Fibroblast of skin of back (primary cell): ENCODE measurements around the gene MAP2K6. TPM values are rescaled to one million over a fixed set of nuclear protein-coding genes. Genes with fewer than 3 reads are reported as not detected.
A peak's percentile ranks its signal among the peaks of the same experiment; 100 is the strongest.

Experiments used
- DNase-seq: peaks from one replicate; pipeline ENCODE4 v3.0.0-alpha.2; 2013
- polyA plus RNA-seq, 2 experiments: library from polyadenylated mRNA; unstranded; fragments of 120-200 nt; gene quantifications; one replicate each; pipeline ENCODE4 v1.2.1, GENCODE V29; 2013; ENCODE audit not compliant: insufficient read length in 2 of 2

The MAP2K6 gene
- polyA plus RNA-seq (2013, experiment 1 of 2; ENCODE audit: insufficient read length) = 0.25 TPM
- polyA plus RNA-seq (2013, experiment 2 of 2; ENCODE audit: insufficient read length) = 0.40 TPM

DNA sequence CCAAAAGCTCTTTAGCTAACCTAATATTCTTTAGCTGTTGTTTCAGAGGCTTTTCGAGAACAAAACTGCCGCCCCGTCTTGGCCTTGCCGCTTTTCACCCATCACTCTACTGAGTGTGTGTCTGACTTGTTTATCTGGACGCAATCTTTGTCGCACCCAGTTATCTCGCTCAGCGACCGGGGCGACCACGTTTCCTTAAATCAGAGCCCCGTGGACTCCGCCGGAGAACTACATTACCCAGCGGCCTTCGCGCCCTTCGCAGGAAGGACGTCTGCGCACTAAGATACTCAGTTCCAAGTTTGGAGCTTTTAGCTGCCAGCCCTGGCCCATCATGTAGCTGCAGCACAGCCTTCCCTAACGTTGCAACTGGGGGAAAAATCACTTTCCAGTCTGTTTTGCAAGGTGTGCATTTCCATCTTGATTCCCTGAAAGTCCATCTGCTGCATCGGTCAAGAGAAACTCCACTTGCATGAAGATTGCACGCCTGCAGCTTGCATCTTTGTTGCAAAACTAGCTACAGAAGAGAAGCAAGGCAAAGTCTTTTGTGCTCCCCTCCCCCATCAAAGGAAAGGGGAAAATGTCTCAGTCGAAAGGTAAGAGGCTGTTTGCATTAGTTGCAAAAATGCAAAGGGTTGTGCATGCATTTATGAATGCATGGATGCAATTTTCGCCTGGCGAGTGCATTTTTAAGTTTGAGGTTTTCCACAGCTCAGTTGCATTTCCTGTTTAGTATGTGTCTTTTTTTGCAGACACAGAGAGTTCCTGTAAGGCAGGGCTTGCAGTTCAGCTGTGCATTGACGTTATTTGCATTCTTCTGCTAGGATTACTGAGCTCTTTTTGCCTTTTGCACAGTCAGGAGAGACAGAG is at the start of gene MAP2K6:
Gene MAP2K6, plus strand, starts transcription at position 290 of the 867 bp plus-strand sequence. Its CDS starts 288 bp downstream, at position 578.
- DNase-seq = peak; percentile 56

DNA sequence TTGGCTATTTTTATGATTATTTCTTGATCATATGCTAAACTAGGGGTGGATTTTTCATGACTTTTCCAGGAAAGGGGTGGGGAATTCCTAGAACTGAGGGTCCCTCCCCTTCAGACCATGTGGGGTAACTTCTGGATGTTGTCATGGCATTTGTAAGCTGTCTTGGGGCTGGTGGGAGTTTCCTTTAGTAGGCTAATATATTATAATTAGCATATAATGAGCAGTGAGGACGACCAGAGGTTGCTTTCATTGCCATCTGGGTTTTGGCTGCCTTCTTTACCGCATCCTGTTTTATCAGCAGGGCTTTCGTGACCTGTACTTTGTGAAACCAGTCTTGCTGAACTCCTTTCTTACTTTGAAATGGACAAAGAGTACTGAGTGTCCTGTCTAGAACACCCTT is 47.2 kb upstream of the MAP2K6 start:
- DNase-seq = no peak

DNA sequence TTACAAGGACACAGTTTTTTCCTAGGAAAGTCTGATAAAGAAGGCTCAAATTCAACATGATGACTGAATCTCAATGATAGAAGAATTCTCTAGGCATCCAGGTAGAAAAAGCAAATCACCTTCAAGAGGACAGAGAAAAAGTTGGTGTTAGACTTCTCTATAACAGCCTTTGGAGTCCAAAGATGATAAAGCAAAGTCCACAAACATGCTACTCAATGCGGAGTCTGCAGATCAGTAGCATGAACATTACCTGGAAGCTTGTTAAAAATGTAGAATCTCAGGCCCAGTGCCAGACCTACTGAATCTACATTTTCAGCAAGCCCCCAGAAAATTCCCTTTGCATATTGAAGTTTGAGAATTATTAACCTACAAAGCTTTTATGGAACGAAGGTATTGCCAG is 41.4 kb upstream of the MAP2K6 start:
- DNase-seq = no peak

DNA sequence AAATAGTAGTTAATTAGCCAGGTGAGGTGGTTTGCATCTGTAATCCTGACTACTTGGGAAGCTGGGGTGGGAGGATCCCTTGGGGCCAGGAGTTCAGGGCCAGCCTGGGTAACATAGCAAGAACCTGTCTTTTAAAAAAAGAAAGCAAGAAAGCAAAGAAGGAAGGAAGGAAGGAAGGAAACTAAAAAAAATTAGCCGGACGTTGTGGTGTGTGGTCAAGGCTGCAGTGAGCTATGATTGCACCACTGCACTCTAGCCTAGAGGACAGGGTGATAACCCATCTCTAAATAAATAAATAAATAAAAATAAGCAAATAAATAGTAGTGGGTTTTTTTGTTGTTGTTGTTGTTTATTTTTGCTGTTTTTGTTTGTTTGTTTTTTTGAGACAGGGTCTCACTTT is 39.3 kb upstream of the MAP2K6 start:
- no peak for DNase-seq

DNA sequence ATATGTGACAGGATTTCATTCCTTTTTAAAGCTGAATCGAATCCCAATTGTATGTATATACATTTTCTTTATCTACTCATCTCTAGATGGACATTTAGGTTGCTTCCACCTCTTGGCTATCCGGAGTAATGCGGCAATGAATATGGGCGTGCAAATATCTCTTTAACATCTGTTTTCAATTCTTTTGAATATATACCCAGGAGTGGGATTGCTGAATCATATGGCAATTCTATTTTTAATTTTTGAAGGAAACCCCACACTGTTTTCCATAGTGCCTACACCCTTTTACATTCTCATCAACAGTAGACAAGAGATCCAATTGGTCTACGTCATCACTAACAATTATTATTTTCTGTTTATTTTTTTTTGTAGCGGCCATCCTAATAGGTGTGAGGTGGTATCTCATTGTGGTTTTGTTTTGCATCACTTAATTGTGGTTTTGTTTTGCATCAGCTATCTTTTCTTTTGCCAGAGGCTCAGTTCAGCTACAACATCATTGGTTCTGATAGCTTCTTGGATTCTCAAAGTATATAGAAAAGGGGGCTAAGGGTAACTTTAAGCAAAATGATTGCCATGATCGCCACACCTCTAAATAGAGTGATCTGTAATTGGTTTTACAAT is 25.6 kb upstream of the MAP2K6 start:
- DNase-seq = peak; percentile 61

DNA sequence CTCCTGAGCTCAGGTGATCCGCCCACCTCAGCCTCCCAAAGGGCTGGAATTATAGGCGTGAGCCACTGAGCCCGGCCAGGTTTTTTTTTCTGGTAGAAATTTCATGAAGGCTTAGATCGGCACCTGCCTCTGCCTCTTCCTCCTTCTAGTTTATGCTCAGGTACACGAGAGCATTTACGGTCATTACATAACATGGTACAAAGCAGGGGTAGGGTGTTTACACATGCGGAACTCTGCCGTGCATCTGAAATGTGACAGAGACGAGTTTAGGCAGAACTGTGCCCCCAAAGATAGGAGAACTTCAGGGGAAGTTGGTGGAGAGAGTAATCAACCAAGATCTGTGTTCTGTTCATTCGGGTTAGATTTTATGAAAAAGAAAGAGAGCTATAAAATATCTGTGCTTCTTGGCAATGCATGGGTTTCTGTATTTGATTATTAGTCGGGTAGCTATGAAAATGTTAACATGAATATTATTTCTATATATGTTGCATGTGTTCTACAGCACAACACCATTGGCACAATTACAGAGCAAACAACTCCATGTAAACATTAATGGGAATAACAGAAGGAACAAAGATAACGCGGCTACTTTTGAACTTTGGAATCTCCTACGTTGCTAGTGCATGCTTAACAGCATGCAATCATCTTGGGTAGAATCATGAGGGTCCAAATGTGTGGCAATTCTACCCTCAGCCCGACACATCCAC is 23.5 kb upstream of the MAP2K6 start:
- DNase-seq = no peak

DNA sequence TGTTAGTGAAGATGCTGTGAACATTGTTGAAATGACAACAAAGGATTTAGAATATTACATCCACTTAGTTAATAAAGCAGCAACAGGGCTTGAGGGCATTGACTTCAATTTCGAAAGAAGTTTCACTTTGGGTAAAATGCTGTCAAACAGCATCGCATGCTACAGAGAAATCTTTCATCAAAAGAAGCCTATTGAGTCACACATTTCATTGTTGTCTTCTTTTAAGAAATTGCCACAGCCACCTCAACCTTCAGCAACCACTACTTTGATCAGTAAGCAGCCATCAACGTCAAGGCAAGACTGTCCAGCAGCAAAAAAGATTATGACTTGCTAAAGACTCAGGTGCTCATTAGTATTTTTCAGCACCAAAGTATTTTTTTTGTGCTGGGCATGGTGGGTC is 13.2 kb upstream of the MAP2K6 start:
- DNase-seq = no peak

DNA sequence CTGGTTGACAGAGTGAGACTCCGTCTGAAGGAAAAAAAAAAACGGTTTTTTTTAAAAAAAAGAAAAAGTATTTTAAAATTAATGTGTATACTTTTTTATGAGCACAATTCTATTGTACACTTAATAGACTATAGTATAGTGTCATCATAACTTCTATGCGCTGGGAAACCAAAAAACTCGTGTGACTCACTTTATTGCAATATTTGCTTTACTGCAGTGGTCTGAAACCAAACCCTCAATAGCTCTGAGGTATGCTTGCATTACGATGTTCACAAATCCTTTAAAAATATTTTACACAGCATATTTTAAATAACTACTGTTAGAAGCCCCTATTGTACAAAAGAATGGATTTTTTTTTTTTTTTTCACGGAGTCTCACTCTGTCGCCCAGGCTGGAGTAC is 12.4 kb upstream of the MAP2K6 start:
- peak; percentile 88 for DNase-seq

DNA sequence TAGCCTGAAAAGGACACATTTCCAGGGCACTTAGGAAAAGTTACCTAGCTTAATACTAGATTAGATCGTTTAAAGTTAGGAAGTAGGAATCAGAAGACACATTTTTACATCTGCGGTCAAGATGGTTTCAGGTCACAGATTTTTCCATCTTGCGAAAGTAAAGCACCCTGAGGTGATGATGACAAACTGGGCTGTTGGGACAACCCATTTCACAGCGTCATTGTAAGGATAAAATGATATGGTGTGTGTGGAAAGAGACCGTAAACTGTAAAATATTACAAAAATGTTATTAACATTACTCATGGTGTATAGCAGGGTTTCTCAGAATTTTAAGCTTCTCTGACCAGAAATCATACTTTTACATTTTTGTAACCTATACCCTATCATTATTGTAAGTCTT is 10.1 kb upstream of the MAP2K6 start:
- DNase-seq = peak; percentile 74

DNA sequence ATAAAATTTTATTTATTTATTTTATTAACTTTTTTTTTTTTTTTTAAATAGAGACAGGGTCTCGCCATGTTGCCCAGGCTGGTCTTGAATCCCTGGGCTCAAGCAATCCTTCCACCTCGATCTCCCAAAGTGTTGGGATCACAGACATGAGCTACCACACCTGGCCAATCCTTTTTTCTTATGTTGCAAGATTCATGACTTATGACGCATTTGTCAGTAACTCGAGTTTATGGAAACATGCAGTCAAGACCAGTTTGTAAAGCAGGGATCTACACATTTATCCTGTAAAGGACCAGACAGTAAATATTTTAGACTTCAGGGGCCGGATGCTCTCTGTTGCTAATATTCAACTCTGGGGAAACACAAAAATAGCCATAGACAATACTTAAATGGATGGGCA is 9.4 kb upstream of the MAP2K6 start:
- DNase-seq = no peak

DNA sequence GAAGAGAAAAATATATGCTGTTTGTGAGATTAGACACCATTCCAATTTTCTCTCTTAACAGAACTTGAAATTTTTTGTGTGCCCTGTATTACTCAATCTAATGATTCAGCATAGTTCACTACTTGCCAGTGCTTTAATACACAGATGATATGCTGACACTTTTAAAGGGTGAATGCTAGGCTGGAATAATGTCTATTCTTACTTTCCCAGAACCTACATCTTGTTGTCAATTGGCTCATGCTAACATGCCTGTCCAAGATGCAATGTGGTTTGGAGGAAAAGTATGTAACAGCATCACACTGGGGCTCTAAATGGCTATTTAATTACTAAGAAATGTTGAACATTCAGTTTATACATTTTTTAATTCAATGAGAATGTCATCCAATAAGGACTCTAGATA is 7.6 kb upstream of the MAP2K6 start:
- no peak for DNase-seq

DNA sequence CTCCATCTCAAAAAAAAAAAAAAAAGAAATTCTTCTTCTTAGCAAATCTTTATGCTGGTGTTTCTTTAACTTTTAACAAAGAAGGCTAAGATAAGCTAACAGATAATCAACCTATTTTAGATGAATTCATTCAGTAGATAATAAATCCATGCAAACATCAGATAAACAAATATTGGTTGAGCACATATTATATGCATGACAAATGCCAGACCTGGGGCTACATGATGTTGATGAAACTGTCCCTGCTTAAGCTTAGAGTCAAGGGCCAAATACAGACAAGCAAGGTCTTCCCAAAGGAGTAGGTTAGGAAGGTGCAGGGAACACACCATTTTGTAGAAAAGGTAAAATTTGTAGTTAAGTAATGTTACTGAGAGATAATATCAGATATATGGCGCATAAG is 6.7 kb upstream of the MAP2K6 start:
- DNase-seq = no peak

DNA sequence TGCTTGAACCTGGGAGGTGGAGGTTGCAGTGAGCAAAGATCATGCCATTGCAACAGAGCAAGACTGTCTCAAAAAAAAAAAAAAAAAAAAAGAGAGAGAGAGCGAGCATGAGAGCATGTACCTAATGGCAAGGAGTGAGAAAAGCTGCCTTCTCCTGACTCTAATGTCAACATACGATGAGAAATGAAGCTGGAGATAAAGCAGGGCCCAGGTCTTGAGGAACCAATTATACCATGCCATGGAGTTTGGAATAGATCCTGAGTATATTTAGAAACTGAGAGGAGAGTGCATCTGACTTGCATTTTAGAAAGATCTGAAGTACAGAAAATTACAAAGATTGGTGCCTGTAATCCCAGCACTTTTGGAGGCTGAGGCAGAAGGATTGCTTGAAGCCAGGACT is 3.8 kb upstream of the MAP2K6 start:
- DNase-seq = no peak

DNA sequence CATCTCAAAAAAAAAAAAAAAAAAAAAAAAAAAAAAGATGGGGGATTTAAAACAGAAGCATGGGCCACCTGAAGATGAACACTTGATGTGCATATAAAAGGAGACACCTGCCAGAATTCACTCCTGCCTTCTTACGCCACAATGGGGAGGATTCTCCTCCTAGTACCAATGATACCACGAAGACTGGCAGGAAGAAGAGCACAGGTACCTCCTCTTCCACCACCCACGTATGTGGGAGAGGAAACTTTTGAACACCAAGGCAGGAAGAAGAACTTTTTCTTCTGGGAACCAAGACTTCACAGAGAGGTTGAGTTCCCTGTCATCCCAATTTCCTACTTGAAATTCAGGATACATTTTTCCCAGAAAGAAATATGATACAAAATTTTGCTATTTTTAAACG is 2.7 kb upstream of the MAP2K6 start:
- no peak for DNase-seq

DNA sequence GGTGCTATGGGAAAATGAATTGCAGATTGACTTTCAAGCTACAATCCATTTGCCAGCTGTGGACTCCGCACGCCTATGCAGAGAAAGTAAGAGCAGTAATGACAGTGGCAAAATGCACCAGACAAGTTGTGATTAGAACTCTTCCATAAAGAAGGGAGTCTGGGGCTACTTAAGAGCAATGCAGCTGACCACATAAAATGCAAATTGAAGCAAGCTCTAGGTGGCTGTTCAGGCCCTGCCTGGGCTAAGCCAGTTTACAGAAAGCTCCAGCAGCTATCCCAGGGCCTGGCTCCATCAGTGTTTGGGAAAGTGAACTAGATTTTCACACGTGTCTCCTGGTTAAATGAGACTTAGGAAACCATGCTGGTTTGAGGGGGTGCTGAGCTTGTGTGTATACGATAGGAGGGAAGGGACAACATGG is 2.2 kb upstream of the MAP2K6 start:
- DNase-seq = no peak

DNA sequence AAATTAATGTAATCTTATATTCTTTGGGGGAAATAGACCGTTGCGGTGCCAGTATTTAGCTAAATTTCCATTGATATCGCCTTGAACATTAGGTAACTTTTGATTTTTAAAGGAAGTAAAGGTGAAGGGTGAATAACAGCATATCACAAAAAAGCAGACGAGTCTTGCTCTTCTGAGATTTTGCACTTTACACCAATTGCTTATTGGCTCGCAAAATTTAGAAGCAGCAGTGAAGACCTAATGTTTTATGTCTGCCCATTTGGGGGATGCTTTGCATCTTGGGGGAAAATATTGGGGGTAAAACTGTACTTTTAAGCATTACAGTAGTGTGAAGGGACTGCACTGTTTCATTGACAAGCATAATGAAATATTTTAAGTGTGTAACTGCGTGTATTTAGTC is 934 bp downstream of the MAP2K6 start:
- no peak for DNase-seq

DNA sequence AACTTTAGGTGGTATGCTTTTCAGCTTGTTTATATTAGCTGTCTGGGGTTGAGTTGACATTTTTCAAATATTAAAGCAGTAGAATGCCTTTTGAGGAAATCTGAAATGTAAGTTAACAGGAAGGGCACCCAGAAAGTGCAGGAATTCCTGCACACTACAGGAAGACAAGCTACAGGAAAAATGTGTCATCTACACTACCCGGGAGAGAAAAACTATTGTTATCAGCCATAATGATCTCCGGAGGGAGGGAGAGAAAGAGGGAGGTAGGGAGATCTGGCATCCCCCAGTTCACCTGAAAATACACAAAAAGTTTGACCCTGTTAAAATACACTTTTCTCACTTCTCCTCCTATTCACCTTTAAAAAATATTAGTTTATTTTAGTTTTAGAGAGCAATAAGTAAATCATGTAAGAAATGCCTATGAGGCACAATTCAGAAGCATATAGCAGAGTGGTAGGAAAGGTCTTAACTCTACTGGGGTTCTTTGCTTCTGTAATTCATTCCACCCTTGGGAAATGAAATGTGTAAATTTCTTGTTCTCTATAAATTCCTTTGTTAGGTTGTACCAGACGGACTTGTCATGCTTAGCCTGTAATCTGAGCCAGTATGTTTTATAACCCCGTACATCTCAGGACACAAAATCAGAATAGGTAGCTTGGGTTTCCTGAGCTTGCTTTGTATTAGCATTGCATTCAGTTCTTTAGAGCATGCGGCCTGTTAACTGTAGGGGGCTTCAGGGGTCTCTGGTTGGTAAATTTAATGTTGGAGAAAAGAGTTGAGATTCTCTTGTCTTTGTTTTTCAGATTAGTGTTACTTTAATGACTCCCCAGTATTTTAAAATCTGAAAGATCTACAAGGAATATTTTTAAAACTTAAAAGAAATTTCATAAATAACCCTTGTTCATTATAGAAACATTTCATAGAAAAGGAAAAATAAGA is 3.3 kb downstream of the MAP2K6 start:
- DNase-seq = peak; percentile 21

DNA sequence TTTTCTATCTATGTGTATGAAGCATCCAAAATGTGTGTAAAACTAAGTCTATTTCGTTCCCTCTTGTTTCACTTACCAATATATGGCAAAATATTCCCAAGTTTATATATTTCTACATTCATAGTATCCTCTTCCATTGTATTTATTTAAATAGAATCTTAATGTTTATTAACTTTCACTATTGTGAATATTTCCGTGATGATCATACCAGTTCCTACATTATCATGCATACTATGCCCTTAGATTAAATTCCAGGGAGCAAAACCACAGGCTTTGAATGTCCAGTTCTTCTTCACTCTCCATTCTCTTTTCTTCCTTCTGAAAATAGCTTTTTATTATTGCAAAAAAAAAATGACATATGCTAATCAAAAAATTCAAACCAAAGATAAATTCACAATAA is 4.0 kb downstream of the MAP2K6 start:
- DNase-seq = peak; percentile 35

DNA sequence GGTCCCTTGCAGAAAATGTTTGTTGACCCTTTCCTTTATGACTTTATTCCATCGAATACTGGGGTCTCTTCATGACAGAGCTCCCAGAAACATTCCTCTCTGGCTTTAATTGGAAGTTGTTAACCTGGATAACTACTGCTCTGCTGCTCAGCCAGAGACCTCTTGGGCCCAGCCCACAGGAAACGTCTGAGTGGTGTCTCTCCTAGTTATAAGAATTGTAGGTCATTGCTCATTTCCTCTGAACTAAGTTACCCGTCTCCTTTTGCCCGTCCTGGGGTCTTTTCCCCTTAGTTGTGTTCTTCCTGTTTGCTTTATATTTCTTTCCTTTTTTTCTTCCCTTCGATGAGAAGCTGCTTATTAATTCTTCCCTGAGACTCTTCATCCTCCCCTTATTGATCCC is 9.0 kb downstream of the MAP2K6 start:
- no peak for DNase-seq

DNA sequence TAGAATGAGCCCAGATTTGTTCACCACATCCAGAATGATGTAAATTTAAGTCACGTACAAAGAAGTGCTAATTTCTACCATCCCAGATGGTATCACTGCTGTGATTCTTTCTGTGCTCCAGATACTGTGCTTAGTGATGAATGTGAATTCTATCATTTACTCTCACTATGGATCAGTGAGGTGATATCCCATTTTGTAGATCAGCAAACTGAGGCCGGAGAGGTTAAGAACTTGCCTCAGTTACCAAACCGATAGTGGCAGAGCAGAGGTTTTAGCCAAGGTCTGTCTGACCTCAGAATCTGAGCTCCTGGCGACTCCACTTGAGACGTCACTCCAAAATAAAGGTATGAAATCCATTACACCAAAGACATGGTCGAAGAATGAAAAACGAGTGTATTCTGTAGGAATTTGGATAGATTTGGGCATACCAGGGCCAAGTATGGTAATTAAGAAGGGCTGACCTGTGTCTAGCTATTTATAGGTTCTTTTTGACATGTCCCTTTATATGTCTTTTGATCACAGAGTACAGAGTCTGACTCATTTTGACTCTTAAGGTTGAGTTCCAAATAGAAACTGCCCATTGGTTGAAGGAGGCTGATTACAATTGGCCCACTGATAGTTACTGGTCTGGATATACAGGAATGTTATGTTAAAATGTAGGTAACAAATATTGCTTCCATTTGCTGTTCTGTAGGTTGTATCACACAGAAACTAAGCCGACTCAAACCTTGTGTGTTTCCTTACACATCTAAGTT is 10.0 kb downstream of the MAP2K6 start:
- no peak for DNase-seq

DNA sequence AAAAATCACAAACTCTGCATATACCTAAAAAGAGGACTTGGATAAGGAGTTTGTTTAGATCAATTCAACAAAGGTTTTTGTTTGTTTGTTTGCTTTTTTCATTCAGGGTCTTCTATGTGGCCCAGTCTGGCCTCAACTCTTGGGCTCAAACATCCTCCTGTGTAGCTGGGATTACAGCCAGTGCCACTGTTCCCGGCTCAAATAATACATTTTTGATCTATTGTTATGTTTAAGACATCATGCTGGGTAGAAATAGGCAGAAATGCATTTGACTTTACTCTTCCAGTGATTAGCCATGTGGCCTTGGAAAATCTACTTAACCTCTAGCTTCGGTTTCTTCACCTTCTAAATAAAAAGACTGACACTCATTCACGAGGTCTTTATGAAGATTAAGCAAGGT is 11.5 kb downstream of the MAP2K6 start:
- no peak for DNase-seq
